CD8-positive, alpha-beta memory T cell (primary cell): ENCODE results near the gene SLIT3. TPM values are rescaled to one million over a fixed set of nuclear protein-coding genes. Genes with fewer than 3 reads are reported as not detected.

Experiments used
- CTCF ChIA-PET: fragments of 350-600 bp; sonication (Branson Sonifier 250); formaldehyde crosslinking; loops from one replicate; lab custom pipeline; 2021; ENCODE audit warnings: antibody characterized with exemption; lab: Charles Lee
- POLR2A ChIA-PET: fragments of 350-600 bp; sonication (Branson Sonifier 250); formaldehyde crosslinking; loops from one replicate; lab custom pipeline; 2021; ENCODE audit warnings: antibody characterized with exemption; lab: Charles Lee
- DNase-seq, 5 donors: peaks; one replicate each; pipeline versions ENCODE4 v3.0.0 to v3.0.0-alpha.2; 2020 to 2022; ENCODE audit warnings: mixed read lengths in 1 of 5
- H3K27ac ChIP-seq: one replicate; pipeline ENCODE4 v1.7.0; 2013; ENCODE audit warnings: low read depth, mild to moderate bottlenecking, low read length, moderate library complexity
- H3K27me3 ChIP-seq: 2 replicates; pipeline ENCODE4 v1.7.0; 2013; ENCODE audit warnings: low read length, mild to moderate bottlenecking; ENCODE audit not compliant: insufficient read depth, poor library complexity, severe bottlenecking
- H3K36me3 ChIP-seq: 2 replicates; pipeline ENCODE4 v1.7.0; 2013; ENCODE audit warnings: mild to moderate bottlenecking, low read length, moderate library complexity; ENCODE audit not compliant: insufficient read depth
- H3K4me1 ChIP-seq: 2 replicates; pipeline ENCODE4 v1.7.0; 2013; ENCODE audit warnings: mild to moderate bottlenecking, low read length, moderate library complexity; ENCODE audit not compliant: insufficient read depth
- H3K4me3 ChIP-seq: 2 replicates; pipeline ENCODE4 v1.7.0; 2013; ENCODE audit warnings: mild to moderate bottlenecking, low read length
- H3K9me3 ChIP-seq: 2 replicates; pipeline ENCODE4 v1.7.0; 2013; ENCODE audit warnings: mild to moderate bottlenecking, low read length
- H3K27ac Mint-ChIP-seq, 8 donors: one replicate each; pipeline ENCODE4 v1.8.0; 2020 to 2021; ENCODE audit warnings: mixed read lengths in 8 of 8, mild to moderate bottlenecking in 6 of 8, inconsistent platforms in 3 of 8, moderate library complexity in 3 of 8
- H3K27me3 Mint-ChIP-seq, 2 donors: one replicate each; pipeline ENCODE4 v1.8.0; 2020 to 2021; ENCODE audit warnings: mixed read lengths in 2 of 2, mild to moderate bottlenecking in 1 of 2, moderate library complexity in 1 of 2
- H3K36me3 Mint-ChIP-seq, 3 donors: one replicate each; pipeline ENCODE4 v1.8.0; 2020 to 2021; ENCODE audit warnings: mixed read lengths in 3 of 3, inconsistent platforms in 1 of 3, mild to moderate bottlenecking in 1 of 3
- H3K4me1 Mint-ChIP-seq, 3 donors: one replicate each; pipeline ENCODE4 v1.8.0; 2020 to 2021; ENCODE audit warnings: mixed read lengths in 3 of 3, inconsistent platforms in 1 of 3, mild to moderate bottlenecking in 1 of 3
- H3K4me3 Mint-ChIP-seq, 7 donors: one replicate each; pipeline ENCODE4 v1.8.0; 2020 to 2021; ENCODE audit warnings: mixed read lengths in 7 of 7, mild to moderate bottlenecking in 6 of 7, moderate library complexity in 4 of 7, inconsistent platforms in 2 of 7
- H3K9me3 Mint-ChIP-seq, 5 donors: one replicate each; pipeline ENCODE4 v1.8.0; 2020 to 2022; ENCODE audit warnings: mixed read lengths in 5 of 5, mild to moderate bottlenecking in 3 of 5, moderate library complexity in 2 of 5, inconsistent platforms in 1 of 5
- polyA plus RNA-seq: library from polyadenylated mRNA; unstranded; fragments of 300-500 nt; fragmentation: Illumina TruSeq; gene quantifications from one replicate; pipeline ENCODE4 v1.2.3, GENCODE V29; 2021
- total RNA-seq, 2 experiments: library from RNA; stranded (reverse); gene quantifications; one replicate each; pipeline ENCODE4 v1.2.3, GENCODE V29; 2021

SLIT3 gene
- total and polyA plus RNA-seq, 3 experiments from 2014 or later: 0.49 to 0.72 TPM; not detected in 1

GRCh38 chr5:169125571-169125970, 175.4 kb downstream of the SLIT3 start:
- no peak for DNase-seq
- H3K27me3 Mint-ChIP-seq: peaks cover 2 to 6% of the 10 kb centered on the region in 2 donors
- Histone ChIP-seq H3K27ac (no peak overlapping the region), H3K9me3 (no peaks in the 10 kb centered on the region), H3K27me3 (no peaks in the 10 kb centered on the region), H3K4me1 (no peaks in the 10 kb centered on the region), H3K4me3 (no peak overlapping the region), H3K36me3 (no peaks in the 10 kb centered on the region)
- H3K27ac Mint-ChIP-seq: no peak overlapping the region
- peaks cover 0 to 1% (median 0%) of the 10 kb centered on the region in 5 donors for H3K9me3 Mint-ChIP-seq
- no peak overlapping the region for H3K4me3 Mint-ChIP-seq
- ChIA-PET POLR2A (no interaction called here), CTCF (no interaction called here)
- no peaks in the 10 kb centered on the region for H3K36me3 Mint-ChIP-seq
- H3K4me1 Mint-ChIP-seq: no peaks in the 10 kb centered on the region

DNA sequence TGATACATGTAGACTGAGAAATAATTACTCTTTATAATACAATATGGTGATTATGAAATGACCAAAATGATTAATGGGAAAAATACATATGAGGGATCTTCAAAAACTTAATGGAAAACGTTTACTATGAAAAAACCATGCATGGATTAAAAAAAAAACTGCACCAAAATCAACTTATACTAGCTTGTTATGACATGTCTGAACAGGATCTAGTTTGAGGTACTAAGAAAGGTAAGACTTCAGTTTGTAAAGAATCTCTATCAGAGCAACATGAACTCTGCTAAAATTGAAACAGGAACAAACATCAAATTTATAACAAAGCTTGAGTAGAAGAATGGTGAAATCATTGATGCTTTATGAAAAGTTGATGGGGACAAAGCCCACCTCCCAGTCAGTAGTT, 178.0 kb downstream of the SLIT3 start:
- Mint-ChIP-seq H3K36me3 (no peaks in the 10 kb centered on the region), H3K9me3 (peaks cover 0 to 3% (median 0%) of the 10 kb centered on the region in 5 donors), H3K4me1 (no peaks in the 10 kb centered on the region), H3K4me3 (no peak overlapping the region), H3K27ac (no peak overlapping the region), H3K27me3 (peaks cover 2 to 6% of the 10 kb centered on the region in 2 donors)
- H3K4me1 ChIP-seq: no peaks in the 10 kb centered on the region
- H3K9me3 ChIP-seq: no peaks in the 10 kb centered on the region
- CTCF ChIA-PET: no interaction called here
- no peak overlapping the region for H3K27ac ChIP-seq
- no peaks in the 10 kb centered on the region for H3K27me3 ChIP-seq
- no peak overlapping the region for H3K4me3 ChIP-seq
- DNase-seq: no peak
- no peaks in the 10 kb centered on the region for H3K36me3 ChIP-seq
- POLR2A ChIA-PET: no interaction called here

GRCh38 chr5:169121630-169122420, 179.1 kb downstream of the SLIT3 start:
- no peaks in the 10 kb centered on the region for H3K9me3 ChIP-seq
- Mint-ChIP-seq H3K27me3 (peaks cover 2 to 8% of the 10 kb centered on the region in 2 donors), H3K27ac (no peak overlapping the region), H3K4me3 (no peak overlapping the region), H3K4me1 (no peaks in the 10 kb centered on the region), H3K9me3 (peaks cover 0 to 3% (median 0%) of the 10 kb centered on the region in 5 donors), H3K36me3 (no peaks in the 10 kb centered on the region)
- no peaks in the 10 kb centered on the region for H3K4me1 ChIP-seq
- no peak for DNase-seq
- H3K4me3 ChIP-seq: no peak overlapping the region
- ChIA-PET POLR2A (no interaction called here), CTCF (no interaction called here)
- H3K27ac ChIP-seq: no peak overlapping the region
- no peaks in the 10 kb centered on the region for H3K36me3 ChIP-seq
- no peaks in the 10 kb centered on the region for H3K27me3 ChIP-seq

- CTCF ChIA-PET: no interaction called here
Observed at GRCh38 chr5:169119288-169120048, 181.5 kb downstream of the SLIT3 start.

DNA sequence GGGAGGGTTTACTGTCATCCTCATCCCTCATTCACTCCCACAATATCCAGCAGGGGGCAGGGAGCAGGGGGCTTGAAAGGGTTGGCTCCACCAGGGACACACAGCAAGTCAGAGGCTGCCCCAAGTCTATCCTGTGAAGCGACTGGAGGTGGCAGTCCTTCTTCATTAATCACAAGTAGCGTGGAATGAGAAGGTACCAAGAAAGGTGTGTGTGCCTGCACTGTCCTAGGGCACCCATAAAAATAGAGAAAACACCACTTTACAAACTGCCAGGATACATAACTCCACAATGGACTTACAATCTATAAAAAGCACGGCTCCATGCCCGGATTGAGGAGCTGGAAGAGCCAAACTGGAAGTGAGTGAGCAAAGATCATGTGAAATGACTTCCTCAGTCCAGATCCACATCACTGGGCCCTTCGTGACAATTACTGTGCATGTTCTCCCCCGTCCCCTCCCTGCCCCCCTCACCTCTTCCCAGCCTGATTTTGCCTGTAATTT, 183.9 kb downstream of the SLIT3 start:
- CTCF ChIA-PET: no interaction called here
- Histone ChIP-seq H3K36me3 (no peaks in the 10 kb centered on the region), H3K27ac (no peak overlapping the region), H3K4me1 (no peaks in the 10 kb centered on the region), H3K4me3 (no peak overlapping the region), H3K9me3 (no peaks in the 10 kb centered on the region), H3K27me3 (no peaks in the 10 kb centered on the region)
- H3K27me3 Mint-ChIP-seq: peaks cover 2 to 5% of the 10 kb centered on the region in 2 donors
- H3K4me3 Mint-ChIP-seq: no peak overlapping the region
- no peaks in the 10 kb centered on the region for H3K4me1 Mint-ChIP-seq
- no peak overlapping the region for H3K27ac Mint-ChIP-seq
- H3K36me3 Mint-ChIP-seq: no peaks in the 10 kb centered on the region
- POLR2A ChIA-PET: no interaction called here
- H3K9me3 Mint-ChIP-seq: peaks cover 0 to 3% (median 0%) of the 10 kb centered on the region in 5 donors
- DNase-seq: no peak

More at GRCh38 chr5:169119288-169120048, 181.5 kb downstream of the SLIT3 start:
- peaks cover 2 to 7% of the 10 kb centered on the region in 2 donors for H3K27me3 Mint-ChIP-seq
- no peaks in the 10 kb centered on the region for H3K27me3 ChIP-seq
- no peaks in the 10 kb centered on the region for H3K36me3 ChIP-seq
- no peak for DNase-seq
- no peak overlapping the region for H3K27ac Mint-ChIP-seq
- no peaks in the 10 kb centered on the region for H3K9me3 ChIP-seq
- no peak overlapping the region for H3K27ac ChIP-seq
- no peaks in the 10 kb centered on the region for H3K36me3 Mint-ChIP-seq
- no peak overlapping the region for H3K4me3 ChIP-seq
- POLR2A ChIA-PET: no interaction called here
- no peak overlapping the region for H3K4me3 Mint-ChIP-seq
- no peaks in the 10 kb centered on the region for H3K4me1 Mint-ChIP-seq
- no peaks in the 10 kb centered on the region for H3K4me1 ChIP-seq
- H3K9me3 Mint-ChIP-seq: peaks cover 0 to 3% (median 0%) of the 10 kb centered on the region in 5 donors

DNA sequence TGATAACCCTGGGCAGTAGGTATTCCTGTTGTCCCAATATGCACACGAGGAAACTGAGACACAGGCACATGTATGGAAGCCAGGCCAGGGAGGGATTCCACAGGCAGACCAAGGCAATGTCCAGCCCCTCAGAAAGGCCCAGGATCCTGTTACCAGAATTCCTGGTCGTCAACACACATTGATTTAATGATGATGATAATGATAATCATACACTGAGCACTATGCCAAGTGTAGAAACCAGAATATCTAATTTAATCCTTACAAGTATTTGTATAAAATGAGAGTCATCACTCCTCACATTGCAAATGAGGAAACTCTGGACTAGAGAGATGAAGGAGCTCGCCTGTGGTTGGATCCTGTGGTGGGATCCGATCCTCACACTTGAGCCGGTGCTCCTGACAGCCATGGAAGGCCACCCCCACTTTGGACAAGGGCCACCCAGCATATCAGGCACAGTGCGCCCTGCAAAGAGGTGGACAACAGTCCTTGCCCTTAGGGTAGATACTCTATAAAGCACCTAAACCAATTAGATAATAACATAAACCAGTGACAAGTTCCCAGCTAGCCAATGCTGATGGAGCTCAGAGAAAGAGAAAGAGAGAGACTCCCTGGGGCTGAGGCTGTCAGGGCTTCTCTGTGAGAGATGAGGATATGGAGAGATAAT, 185.3 kb downstream of the SLIT3 start:
- Mint-ChIP-seq H3K27ac (no peak overlapping the region), H3K36me3 (no peaks in the 10 kb centered on the region), H3K27me3 (peaks cover 0 to 4% of the 10 kb centered on the region in 2 donors), H3K4me1 (no peaks in the 10 kb centered on the region), H3K4me3 (no peak overlapping the region), H3K9me3 (peaks cover 0 to 3% (median 0%) of the 10 kb centered on the region in 5 donors)
- Histone ChIP-seq H3K36me3 (no peaks in the 10 kb centered on the region), H3K9me3 (no peaks in the 10 kb centered on the region), H3K4me1 (no peaks in the 10 kb centered on the region), H3K27me3 (no peaks in the 10 kb centered on the region), H3K27ac (no peak overlapping the region), H3K4me3 (no peak overlapping the region)
- DNase-seq: no peak
- ChIA-PET POLR2A (no interaction called here), CTCF (no interaction called here)

DNA sequence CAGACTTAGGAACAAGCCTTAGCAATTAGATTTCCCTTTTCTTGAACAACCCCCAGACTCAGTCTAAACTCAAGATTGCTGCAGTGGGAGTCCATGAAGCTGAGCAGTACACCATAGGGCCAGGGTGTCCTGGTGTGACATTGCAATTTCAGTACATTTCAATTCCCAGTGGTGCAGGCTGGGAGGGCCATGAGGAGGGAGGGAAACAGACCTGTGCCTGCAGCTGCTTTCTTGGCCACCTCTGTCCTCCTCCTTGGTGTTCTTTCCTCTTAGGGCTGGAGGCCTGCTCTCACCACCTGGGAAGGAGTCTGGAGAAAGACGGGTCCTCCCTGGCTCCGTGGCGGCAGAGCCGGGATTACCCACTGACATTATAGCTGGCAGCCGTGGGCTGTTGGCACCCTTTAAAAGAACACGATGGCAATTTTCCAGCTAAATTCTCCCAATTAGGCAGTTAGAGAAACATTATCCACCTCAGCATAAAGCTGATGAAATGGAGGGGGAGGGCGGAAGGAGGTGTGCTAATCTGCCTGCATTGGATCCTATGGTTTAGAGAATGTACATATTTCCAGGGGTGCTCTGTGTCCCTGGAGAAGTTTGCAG, 186.4 kb downstream of the SLIT3 start:
- Histone ChIP-seq H3K4me3 (no peak overlapping the region), H3K27ac (no peak overlapping the region), H3K9me3 (no peaks in the 10 kb centered on the region), H3K27me3 (no peaks in the 10 kb centered on the region), H3K4me1 (no peaks in the 10 kb centered on the region), H3K36me3 (no peaks in the 10 kb centered on the region)
- ChIA-PET CTCF (no interaction called here), POLR2A (no interaction called here)
- H3K4me1 Mint-ChIP-seq: no peaks in the 10 kb centered on the region
- H3K9me3 Mint-ChIP-seq: peaks cover 0 to 4% (median 0%) of the 10 kb centered on the region in 5 donors
- DNase-seq: no peak
- no peak overlapping the region for H3K27ac Mint-ChIP-seq
- H3K4me3 Mint-ChIP-seq: no peak overlapping the region
- H3K36me3 Mint-ChIP-seq: no peaks in the 10 kb centered on the region
- peaks cover 0 to 4% of the 10 kb centered on the region in 2 donors for H3K27me3 Mint-ChIP-seq
